Measurements from ENCODE around the gene VWA3A. TPM values are rescaled to one million over a fixed set of nuclear protein-coding genes. Genes with fewer than 3 reads are reported as not detected.

Gene VWA3A
- total and polyA plus RNA-seq, 9 donors, result 0.15 to 46.2 (median 1.3) TPM

DNA sequence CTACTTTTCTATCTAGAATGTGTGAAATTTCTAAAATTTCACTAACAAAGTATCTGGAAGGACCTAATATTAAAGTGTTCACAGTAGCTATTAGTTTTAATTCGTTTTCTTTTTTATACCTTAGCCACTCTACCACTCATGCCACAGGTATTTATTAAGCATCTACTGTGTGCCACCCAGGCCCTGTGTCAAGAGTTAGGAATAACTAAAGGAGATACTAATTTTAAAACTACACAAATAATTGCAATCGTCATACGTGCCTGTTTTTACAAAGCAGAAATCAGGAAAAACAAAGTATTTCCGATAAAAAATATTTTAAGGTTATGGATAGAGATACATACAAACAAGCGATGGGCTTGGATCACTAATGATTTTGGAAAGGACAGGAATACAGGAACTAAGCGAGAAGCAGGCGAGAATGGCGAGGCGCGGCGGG is 113.3 kb downstream of the VWA3A start:
- no peaks in the 10 kb centered on the region for H3K36me3 ChIP-seq
- peak overlapping the region; percentile 93 for H3K4me3 ChIP-seq
- H3K4me1 ChIP-seq (ENCODE audit: insufficient read depth), result peaks cover 7% of the 10 kb centered on the region
- no peak for TF ChIP-seq EP300 (IDR thresholded peaks at IDR 0.05)
- no peak for TF ChIP-seq POLR2A (IDR thresholded peaks at IDR 0.05)
- TF ChIP-seq, protein P1, sequence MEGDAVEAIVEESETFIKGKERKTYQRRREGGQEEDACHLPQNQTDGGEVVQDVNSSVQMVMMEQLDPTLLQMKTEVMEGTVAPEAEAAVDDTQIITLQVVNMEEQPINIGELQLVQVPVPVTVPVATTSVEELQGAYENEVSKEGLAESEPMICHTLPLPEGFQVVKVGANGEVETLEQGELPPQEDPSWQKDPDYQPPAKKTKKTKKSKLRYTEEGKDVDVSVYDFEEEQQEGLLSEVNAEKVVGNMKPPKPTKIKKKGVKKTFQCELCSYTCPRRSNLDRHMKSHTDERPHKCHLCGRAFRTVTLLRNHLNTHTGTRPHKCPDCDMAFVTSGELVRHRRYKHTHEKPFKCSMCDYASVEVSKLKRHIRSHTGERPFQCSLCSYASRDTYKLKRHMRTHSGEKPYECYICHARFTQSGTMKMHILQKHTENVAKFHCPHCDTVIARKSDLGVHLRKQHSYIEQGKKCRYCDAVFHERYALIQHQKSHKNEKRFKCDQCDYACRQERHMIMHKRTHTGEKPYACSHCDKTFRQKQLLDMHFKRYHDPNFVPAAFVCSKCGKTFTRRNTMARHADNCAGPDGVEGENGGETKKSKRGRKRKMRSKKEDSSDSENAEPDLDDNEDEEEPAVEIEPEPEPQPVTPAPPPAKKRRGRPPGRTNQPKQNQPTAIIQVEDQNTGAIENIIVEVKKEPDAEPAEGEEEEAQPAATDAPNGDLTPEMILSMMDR (IDR thresholded peaks at IDR 0.05), result no peak
- WGBS, 3 donors, result 1 to 3% (median 1%) methylated on average over 11 of the region's 11 CpGs
- no peaks in the 10 kb centered on the region for H3K27me3 ChIP-seq
- DNase-seq, result no peak
- peak overlapping the region; percentile 51 to 79 for H3K27ac ChIP-seq
- intact Hi-C loops (cut with DNase I), result loop anchor here in 2 of 4 donors (2.0 to 5.0 kb wide), 2 partner anchors 91 to 92 kb away; partner anchors contain the start of gene POLR3E (in 2 of the 2)
- no peaks in the 10 kb centered on the region for H3K9me3 ChIP-seq

DNA sequence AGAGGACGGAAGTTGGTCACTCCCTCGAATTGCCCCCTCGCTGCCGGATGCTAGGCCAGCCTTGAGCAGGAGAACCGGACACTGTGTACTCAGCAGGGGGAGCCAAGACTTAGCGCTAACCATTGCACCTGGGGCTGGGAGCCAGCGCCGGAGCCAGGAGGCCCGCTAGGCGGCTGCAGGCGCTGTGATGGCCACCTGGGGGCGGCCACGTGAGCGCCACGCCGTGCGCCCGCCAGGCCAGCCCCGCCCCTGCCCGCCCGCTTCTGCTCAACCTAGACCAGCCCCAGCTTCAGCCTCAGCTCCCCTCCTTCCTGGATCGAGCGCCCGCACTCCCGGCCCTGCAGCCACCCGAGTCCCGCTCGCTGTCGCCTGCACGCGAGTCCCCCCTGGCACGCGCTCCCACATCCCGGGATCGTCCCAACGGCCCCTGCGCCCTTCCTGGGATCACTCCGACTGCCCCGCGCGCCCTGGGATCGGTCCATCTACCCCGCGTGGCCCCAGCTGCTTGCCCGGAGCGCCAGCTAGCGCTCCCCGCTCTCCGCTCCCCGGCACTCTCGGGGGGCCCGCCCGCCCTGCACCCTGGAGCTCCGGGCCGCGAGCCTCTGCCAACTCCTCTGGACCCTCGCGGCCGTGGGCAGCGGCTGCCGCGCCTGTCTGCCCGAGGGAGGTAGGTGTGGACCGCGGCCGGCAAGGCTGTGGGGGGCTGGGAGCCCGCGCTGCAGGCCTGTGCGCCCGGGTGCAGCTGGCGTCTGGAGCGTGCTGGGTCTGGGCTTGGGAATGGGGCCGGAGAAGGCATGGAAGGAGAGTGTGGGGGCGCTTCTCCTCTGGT is 113.9 kb downstream of the VWA3A start, which contains the start of gene EEF2K:
Gene EEF2K, plus strand, starts transcription at position 266 of the 829 bp plus-strand sequence. CDS start 19,452 bp downstream, outside the sequence.
- DNase-seq, result peak; percentile 92 to 96 (median 94)
- H3K9me3 ChIP-seq, result no peaks in the 10 kb centered on the region
- no peaks in the 10 kb centered on the region for H3K27me3 ChIP-seq
- WGBS, 3 donors, result 0 to 1% (median 0%) methylated on average over 62 to 74 of the region's 74 CpGs
- H3K36me3 ChIP-seq, result no peaks in the 10 kb centered on the region
- H3K27ac ChIP-seq, result peak within 1 kb of the TSS; percentile 67 to 79
- H3K4me3 ChIP-seq, result peak within 1 kb of the TSS; percentile 93
- TF ChIP-seq EP300 (IDR thresholded peaks at IDR 0.05) (no peak), POLR2A (IDR thresholded peaks at IDR 0.05) (peak; percentile 39)
- TF ChIP-seq, protein P1 (IDR thresholded peaks at IDR 0.05), result peak; percentile 66 to 97 (median 93)
- peaks cover 10% of the 10 kb centered on the region for H3K4me1 ChIP-seq (ENCODE audit: insufficient read depth)
- intact Hi-C loops (cut with DNase I), result loop anchor here in 2 of 4 donors (2.0 to 5.0 kb wide), 2 partner anchors 91 kb away; partner anchors contain the start of gene POLR3E (in 2 of the 2)

Other genes with a start within 250 kb of the VWA3A start
- 100 to 1,000 TPM in 3 of 7 donors, 10 to 100 TPM in 4; 37.3 to 183 (median 59.0) TPM for gene NPIPB4, start 234.8 kb upstream of the VWA3A start, total RNA-seq
- gene NPIPB4, start 234.8 kb upstream of the VWA3A start, polyA plus RNA-seq, result 10 to 100 TPM in 1 of 2 donors, 1 to 10 TPM in 1; 10.0 to 54.7 TPM
- gene UQCRC2, start 139.2 kb upstream of the VWA3A start, total RNA-seq, result 100 to 1,000 TPM; 101 to 226 (median 164) TPM
- gene UQCRC2, start 139.2 kb upstream of the VWA3A start, polyA plus RNA-seq, result 100 to 1,000 TPM; 131 to 325 TPM
- not detected for gene PDZD9, start 91.4 kb upstream of the VWA3A start, total RNA-seq
- not detected for gene PDZD9, start 91.4 kb upstream of the VWA3A start, polyA plus RNA-seq
- 10 to 100 TPM; 14.3 to 33.3 (median 20.7) TPM for gene MOSMO, start 84.4 kb upstream of the VWA3A start, total RNA-seq
- gene MOSMO, start 84.4 kb upstream of the VWA3A start, polyA plus RNA-seq, result 10 to 100 TPM; 11.6 to 15.5 TPM
- 1 to 10 TPM in 1 of 7 donors, under 1 TPM in 4, not detected in 2; 0.15 to 1.1 (median 0.25) TPM for gene SDR42E2, start 70.0 kb downstream of the VWA3A start, total RNA-seq
- gene SDR42E2, start 70.0 kb downstream of the VWA3A start, polyA plus RNA-seq, result under 1 TPM in 1 of 2 donors, not detected in 1; 0.05 TPM
- 10 to 100 TPM in 6 of 7 donors, 1 to 10 TPM in 1; 8.1 to 37.6 (median 28.0) TPM for gene EEF2K, start 113.7 kb downstream of the VWA3A start, total RNA-seq
- gene EEF2K, start 113.7 kb downstream of the VWA3A start, polyA plus RNA-seq, result 10 to 100 TPM in 1 of 2 donors, 1 to 10 TPM in 1; 8.4 to 18.8 TPM
- 10 to 100 TPM; 23.5 to 57.0 (median 40.8) TPM for gene POLR3E, start 204.9 kb downstream of the VWA3A start, total RNA-seq
- 10 to 100 TPM; 18.6 to 27.1 TPM for gene POLR3E, start 204.9 kb downstream of the VWA3A start, polyA plus RNA-seq